Gastrocnemius medialis (tissue), 4 donors: ENCODE results near the gene STAM. TPM values are rescaled to one million over a fixed set of nuclear protein-coding genes. Genes with fewer than 3 reads are reported as not detected.

ENCODE experiments used
- ATAC-seq, 2 donors: fragments of 150-250 bp; one replicate each; pipeline ENCODE4 v1.9.1; 2016
- DNase-seq, 2 donors: peaks; one replicate each; pipeline ENCODE4 v3.0.0-alpha.2; 2019
- H3K27ac ChIP-seq, 4 donors: fragments of 200-600 bp; sonication (generic); 1 replicate in 1 of 4; 2 replicates in 3 of 4; pipeline ENCODE4 v1.5.1; 2016 to 2018; ENCODE audit warnings: mild to moderate bottlenecking in 2 of 4, moderate library complexity in 1 of 4
- H3K27me3 ChIP-seq, 3 donors: fragments of 200-600 bp; sonication (generic) in 2 of 3; 1 replicate in 1 of 3; 2 replicates in 2 of 3; pipeline versions ENCODE4 v1.5.1 to v1.6.0; 2016 to 2019; ENCODE audit warnings: mild to moderate bottlenecking in 1 of 3, moderate library complexity in 1 of 3
- H3K36me3 ChIP-seq, 2 donors: fragments of 200-600 bp; sonication (generic) in 1 of 2; one replicate each; pipeline ENCODE4 v1.5.1; 2017 to 2018
- H3K4me1 ChIP-seq, 2 donors: fragments of 200-600 bp; sonication (generic) in 1 of 2; one replicate each; pipeline ENCODE4 v1.5.1; 2016 to 2017; ENCODE audit warnings: mild to moderate bottlenecking in 2 of 2
- H3K4me3 ChIP-seq, 4 donors: fragments of 200-600 bp; sonication (generic) in 3 of 4; 1 replicate in 1 of 4; 2 replicates in 3 of 4; pipeline ENCODE4 v1.5.1; 2016 to 2019; ENCODE audit warnings: mild to moderate bottlenecking in 2 of 4
- H3K9me3 ChIP-seq, 3 donors: fragments of 200-600 bp; sonication (generic) in 2 of 3; 1 replicate in 1 of 3; 2 replicates in 2 of 3; pipeline ENCODE4 v1.5.1; 2016 to 2019
- POLR2A ChIP-seq, 2 donors: fragments of 450-650 bp; IDR thresholded peaks; one replicate each; pipeline ENCODE4 v1.6.1; 2017; ENCODE audit warnings: antibody characterized with exemption in 2 of 2, mild to moderate bottlenecking in 2 of 2, moderate library complexity in 2 of 2
- in situ Hi-C, 4 donors: fragments of 200-750 bp; cut with MboI; loops; one replicate each; pipeline versions ENCODE4 v1.15.0 to v1.8.0; 2017; ENCODE audit warnings: low sequenced_read_pairs in 4 of 4
- intact Hi-C: fragments of 100-400 bp; cut with DNase I; formaldehyde crosslinking; loops from one replicate; pipeline ENCODE4 v1.15.1; 2023; ENCODE audit warnings: low total_unique reads
- total RNA-seq, 4 donors: library from RNA; depleted of rRNA; stranded (reverse); fragments of >200 nt; gene quantifications; one replicate each; pipeline versions ENCODE4 v1.1.0 to v1.2.3, GENCODE V29; 2016
- TF ChIP-seq, protein P1 (sequence below), 5 experiments: fragments of 450-650 bp in 3 of 5; fragments of 200-600 bp in 2 of 5; sonication (generic) in 2 of 5; IDR thresholded peaks in 4 of 5; conservative IDR thresholded peaks in 1 of 5; 1 replicate in 4 of 5; 2 replicates in 1 of 5; pipeline ENCODE4 v1.5.1; 2016 to 2019; ENCODE audit warnings: antibody characterized with exemption in 5 of 5, mild to moderate bottlenecking in 3 of 5, moderate library complexity in 3 of 5

STAM gene
- total RNA-seq, 4 donors from 2014 or later, result 28.6 to 52.0 (median 35.2) TPM

DNA sequence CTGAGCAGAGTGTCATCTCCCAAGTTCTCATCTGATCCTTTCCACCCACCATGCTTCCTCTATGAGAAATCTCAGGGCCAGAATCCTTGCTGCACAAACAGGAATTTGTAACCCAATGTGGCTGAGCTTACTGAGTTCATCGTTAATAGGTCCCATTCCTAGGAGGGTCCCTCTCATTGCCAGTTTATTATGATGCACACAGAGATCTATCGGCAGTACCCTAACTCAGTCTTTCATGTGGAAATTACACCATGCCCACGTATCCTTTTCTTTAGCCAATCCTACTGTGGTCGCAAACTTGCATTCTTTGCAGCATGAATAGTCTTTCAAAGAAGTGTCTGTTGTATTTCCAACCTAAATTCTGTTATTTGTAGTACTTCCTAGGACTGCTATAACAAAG lies 120.2 kb downstream of the STAM start:
- Histone ChIP-seq H3K27me3 (no peaks in the 10 kb centered on the region), H3K36me3 (no peaks in the 10 kb centered on the region), H3K9me3 (no peaks in the 10 kb centered on the region), H3K27ac (no peak overlapping the region), H3K4me1 (no peaks in the 10 kb centered on the region), H3K4me3 (no peak overlapping the region)
- no peak for TF ChIP-seq POLR2A (IDR thresholded peaks at IDR 0.05)
- TF ChIP-seq, protein P1, sequence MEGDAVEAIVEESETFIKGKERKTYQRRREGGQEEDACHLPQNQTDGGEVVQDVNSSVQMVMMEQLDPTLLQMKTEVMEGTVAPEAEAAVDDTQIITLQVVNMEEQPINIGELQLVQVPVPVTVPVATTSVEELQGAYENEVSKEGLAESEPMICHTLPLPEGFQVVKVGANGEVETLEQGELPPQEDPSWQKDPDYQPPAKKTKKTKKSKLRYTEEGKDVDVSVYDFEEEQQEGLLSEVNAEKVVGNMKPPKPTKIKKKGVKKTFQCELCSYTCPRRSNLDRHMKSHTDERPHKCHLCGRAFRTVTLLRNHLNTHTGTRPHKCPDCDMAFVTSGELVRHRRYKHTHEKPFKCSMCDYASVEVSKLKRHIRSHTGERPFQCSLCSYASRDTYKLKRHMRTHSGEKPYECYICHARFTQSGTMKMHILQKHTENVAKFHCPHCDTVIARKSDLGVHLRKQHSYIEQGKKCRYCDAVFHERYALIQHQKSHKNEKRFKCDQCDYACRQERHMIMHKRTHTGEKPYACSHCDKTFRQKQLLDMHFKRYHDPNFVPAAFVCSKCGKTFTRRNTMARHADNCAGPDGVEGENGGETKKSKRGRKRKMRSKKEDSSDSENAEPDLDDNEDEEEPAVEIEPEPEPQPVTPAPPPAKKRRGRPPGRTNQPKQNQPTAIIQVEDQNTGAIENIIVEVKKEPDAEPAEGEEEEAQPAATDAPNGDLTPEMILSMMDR (IDR thresholded peaks at IDR 0.05 in 4 of 5, conservative IDR thresholded peaks at IDR 0.05 in 1 of 5), result no peak
- ATAC-seq, result no peak
- in situ Hi-C loops (no loop called here), intact Hi-C loops (no loop called here)
- no peak for DNase-seq

DNA sequence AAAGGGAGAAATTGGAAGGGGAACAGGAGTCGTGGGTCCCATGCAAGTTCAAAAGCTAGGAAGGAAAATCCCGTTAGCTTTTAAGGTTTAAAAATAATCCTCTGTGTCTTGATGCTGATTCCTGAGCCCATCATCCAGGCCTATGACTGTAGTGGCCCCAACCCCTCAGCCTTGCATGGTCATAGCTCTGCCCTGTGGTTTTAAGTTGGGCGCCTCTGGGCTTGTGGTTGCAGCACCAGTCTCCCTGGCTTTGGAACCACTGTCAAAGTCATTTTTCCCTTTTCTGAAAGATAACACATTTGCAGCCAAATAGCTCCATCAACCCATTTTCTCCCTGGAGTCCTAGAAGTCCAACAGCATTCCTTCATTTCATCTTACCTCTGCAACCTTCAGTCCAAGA lies 121.7 kb downstream of the STAM start:
- no peak for ATAC-seq
- TF ChIP-seq, protein P1 (IDR thresholded peaks at IDR 0.05 in 4 of 5, conservative IDR thresholded peaks at IDR 0.05 in 1 of 5), result no peak
- TF ChIP-seq POLR2A (IDR thresholded peaks at IDR 0.05), result no peak
- Histone ChIP-seq H3K4me1 (no peaks in the 10 kb centered on the region), H3K27ac (no peak overlapping the region), H3K36me3 (no peaks in the 10 kb centered on the region), H3K27me3 (no peaks in the 10 kb centered on the region), H3K9me3 (no peaks in the 10 kb centered on the region), H3K4me3 (no peak overlapping the region)
- in situ Hi-C loops, result no loop called here
- intact Hi-C loops, result no loop called here
- no peak for DNase-seq

Other genes with a start within 250 kb of the STAM start
- gene ST8SIA6, start 189.6 kb upstream of the STAM start, total RNA-seq, result under 1 TPM; 0.27 to 0.66 (median 0.44) TPM
- 10 to 100 TPM; 16.5 to 73.4 (median 44.3) TPM for gene HACD1, start 26.8 kb upstream of the STAM start, total RNA-seq
- under 1 TPM; 0.27 to 0.98 (median 0.64) TPM for gene TMEM236, start 108.0 kb downstream of the STAM start, total RNA-seq
- gene MRC1, start 165.2 kb downstream of the STAM start, total RNA-seq, result 10 to 100 TPM in 2 of 4 donors, 1 to 10 TPM in 2; 5.3 to 13.6 (median 9.3) TPM